ES-I3 (cell line): ENCODE data around the gene SETD2.
"Not testable (repeated sequence)": the region's sequence is repeated elsewhere in the genome, so short reads cannot be mapped to it uniquely, and the experiment has no call there.

Experiments
- H3K36me3 ChIP-seq: 2 replicates; pipeline ENCODE4 v1.6.1; 2013; ENCODE audit warnings: mild to moderate bottlenecking, low read length, control low read depth, moderate library complexity; ENCODE audit not compliant: insufficient read depth
- H3K4me1 ChIP-seq: 2 replicates; pipeline ENCODE4 v1.6.1; 2013; ENCODE audit warnings: mild to moderate bottlenecking, control low read depth, low read length; ENCODE audit not compliant: insufficient read depth
- H3K9ac ChIP-seq: 2 replicates; pipeline ENCODE4 v1.6.1; 2013; ENCODE audit warnings: low read depth, mild to moderate bottlenecking, low read length, moderate library complexity
- H3K9me3 ChIP-seq: 2 replicates; pipeline ENCODE4 v1.6.1; 2013; ENCODE audit warnings: mild to moderate bottlenecking, low read length, moderate library complexity; ENCODE audit not compliant: control insufficient read depth, insufficient read depth

SETD2 gene

DNA sequence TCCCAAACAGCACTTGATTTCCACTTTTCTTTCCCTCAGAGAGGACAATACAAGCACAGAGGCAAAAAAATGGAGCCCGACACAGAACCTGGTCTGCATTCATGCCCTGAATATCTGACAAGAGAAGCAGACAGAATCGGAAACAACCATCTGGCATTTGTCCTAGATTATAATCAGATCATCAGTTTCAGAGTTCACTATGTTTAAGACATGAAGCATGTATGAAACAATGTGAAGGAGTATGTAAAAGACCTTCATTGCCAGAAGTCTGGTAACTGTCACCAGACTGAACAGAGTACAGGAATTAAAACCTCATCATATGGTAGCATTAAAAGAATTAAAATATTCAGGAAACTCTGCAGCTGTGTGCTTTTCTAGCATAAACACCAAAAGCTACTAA lies 65.0 kb downstream of the SETD2 start:
- Histone ChIP-seq H3K9ac (no peak overlapping the region), H3K4me1 (peaks cover 8% of the 10 kb centered on the region), H3K9me3 (no peaks in the 10 kb centered on the region), H3K36me3 (peaks cover 9% of the 10 kb centered on the region; the same call in 1 of the 2 replicates)

DNA sequence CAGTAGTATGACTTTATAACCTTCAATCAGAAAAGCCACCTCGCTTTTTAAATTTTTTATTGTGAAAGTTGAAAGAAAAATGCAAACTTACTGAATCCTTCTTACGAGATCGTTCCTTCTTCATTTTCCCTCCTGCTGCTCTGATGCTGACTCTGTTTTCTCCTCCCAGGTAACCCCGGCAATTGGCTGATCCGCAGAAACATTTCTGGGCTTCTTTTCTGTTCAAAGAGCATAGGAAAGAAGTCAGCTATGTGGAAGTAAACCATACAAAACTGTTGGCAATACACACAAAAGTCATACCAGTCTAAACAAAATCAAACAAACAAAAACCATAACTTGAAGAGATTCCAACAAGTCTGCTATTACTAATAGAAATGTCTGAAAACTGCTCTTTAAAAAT lies 66.0 kb downstream of the SETD2 start:
- H3K4me1 ChIP-seq, result peaks cover 8% of the 10 kb centered on the region
- no peak overlapping the region for H3K9ac ChIP-seq
- H3K36me3 ChIP-seq, result peaks cover 9% of the 10 kb centered on the region; the same call in 1 of the 2 replicates
- H3K9me3 ChIP-seq, result no peaks in the 10 kb centered on the region

DNA sequence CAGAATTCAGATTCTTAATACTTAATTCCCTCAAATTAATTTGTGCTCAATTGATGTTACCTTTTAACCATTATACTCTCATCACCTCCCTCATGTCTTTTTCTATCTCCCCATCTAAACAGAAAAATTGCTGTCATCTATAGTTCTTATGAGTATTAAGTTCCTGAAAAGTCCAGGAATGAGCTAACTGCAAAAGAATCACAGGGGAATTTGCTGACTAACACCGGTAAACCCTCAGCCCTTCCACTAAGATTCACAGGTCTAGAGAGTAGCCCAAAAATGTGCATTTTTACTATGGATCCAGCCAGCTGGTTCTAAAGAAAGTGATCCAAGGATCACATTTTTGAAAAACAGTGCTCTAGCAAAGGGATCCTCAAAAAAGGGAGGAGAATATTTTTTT lies 67.0 kb downstream of the SETD2 start:
- Histone ChIP-seq H3K9ac (no peak overlapping the region), H3K4me1 (peaks cover 8% of the 10 kb centered on the region), H3K9me3 (no peaks in the 10 kb centered on the region), H3K36me3 (peaks cover 9% of the 10 kb centered on the region; the same call in 1 of the 2 replicates)

DNA sequence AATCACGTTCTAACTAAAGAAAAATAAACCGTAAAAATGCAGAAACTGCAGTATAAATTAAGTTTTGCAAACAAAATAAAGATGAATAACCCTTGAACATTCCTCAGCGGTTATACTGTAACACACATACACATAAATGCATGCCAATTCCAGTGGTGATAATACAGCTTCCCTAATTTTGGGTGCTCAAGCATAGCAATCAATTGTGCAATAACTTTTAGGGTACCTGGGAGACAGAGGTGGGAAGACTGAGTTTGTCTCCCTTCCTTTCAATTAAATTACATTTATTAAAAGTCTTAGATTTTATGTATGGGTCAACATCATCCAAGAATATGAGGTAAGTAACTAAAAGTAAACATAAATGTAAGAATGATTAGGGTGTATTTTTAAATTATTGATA lies 71.8 kb downstream of the SETD2 start:
- no peaks in the 10 kb centered on the region for H3K9me3 ChIP-seq
- no peak overlapping the region for H3K9ac ChIP-seq
- peaks cover under 1% of the 10 kb centered on the region; the same call in 1 of the 2 replicates for H3K4me1 ChIP-seq
- H3K36me3 ChIP-seq, result peaks cover 5% of the 10 kb centered on the region; the same call in 1 of the 2 replicates

DNA sequence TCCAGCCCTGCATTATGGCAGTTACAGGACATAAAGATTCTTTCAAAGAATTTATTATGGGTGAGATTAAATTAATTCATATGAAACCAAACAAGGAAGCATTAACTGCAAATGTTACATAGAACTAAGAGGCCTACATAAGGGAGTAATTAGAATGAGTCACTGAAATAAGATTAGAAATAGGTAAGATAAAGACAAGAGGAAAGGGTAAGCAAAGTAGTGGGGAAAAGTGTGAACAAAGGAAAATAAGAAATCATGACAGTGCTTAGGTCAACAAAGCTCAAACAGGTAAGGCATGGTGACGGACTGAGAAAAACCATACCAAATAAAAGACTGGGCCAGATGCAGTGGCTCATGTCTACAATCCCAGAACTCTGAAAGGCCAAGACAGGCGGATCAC lies 74.3 kb downstream of the SETD2 start:
- H3K9me3 ChIP-seq, result no peaks in the 10 kb centered on the region
- H3K36me3 ChIP-seq, result peaks cover 4% of the 10 kb centered on the region; the same call in 1 of the 2 replicates
- no peaks in the 10 kb centered on the region for H3K4me1 ChIP-seq
- H3K9ac ChIP-seq, result no peak overlapping the region

DNA sequence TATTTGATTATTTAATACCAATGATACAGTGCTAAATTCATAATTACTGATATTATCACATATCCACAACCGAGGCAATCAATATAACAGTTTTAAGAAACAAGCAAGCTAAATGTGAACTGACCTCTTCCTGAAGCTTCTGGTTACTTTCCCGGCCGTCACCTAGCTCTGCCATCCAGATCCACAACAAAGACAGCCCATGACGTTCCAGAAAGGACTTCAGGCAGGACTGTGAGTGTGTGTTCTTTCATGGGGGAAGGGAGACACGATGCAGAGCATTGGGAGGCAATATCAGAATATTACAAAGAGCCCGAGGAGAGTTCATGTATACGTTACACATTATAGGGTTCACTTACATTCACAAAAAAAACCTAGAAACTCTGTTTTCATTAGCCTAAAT lies 77.8 kb downstream of the SETD2 start:
- H3K9me3 ChIP-seq, result no peaks in the 10 kb centered on the region
- no peak overlapping the region for H3K9ac ChIP-seq
- peaks cover 12% of the 10 kb centered on the region for H3K36me3 ChIP-seq

DNA sequence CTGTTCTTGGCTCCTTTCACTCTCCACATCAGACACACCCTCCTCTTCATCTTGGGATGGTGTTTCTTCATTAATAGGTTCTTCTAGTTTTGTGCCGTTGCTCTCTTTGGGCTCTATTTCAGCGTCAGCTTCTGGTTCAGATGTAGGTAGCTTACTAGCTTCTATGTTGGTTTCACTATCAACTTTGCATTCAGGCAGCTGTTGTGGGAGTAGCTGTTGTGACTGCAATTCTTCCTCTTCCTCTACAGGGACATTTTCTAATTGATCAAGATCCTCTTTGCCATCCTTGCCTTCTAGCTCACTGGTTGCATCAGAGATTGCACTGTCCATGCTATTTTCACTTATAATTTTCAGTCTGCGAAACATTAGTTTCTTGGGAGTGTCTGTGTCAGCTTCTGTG lies 80.1 kb downstream of the SETD2 start:
- Histone ChIP-seq H3K9me3 (no peaks in the 10 kb centered on the region), H3K4me1 (no peaks in the 10 kb centered on the region), H3K36me3 (peaks cover 12% of the 10 kb centered on the region), H3K9ac (no peak overlapping the region)

More for the DNA sequence above, 77.8 kb downstream of the SETD2 start:
- no peaks in the 10 kb centered on the region for H3K4me1 ChIP-seq

DNA sequence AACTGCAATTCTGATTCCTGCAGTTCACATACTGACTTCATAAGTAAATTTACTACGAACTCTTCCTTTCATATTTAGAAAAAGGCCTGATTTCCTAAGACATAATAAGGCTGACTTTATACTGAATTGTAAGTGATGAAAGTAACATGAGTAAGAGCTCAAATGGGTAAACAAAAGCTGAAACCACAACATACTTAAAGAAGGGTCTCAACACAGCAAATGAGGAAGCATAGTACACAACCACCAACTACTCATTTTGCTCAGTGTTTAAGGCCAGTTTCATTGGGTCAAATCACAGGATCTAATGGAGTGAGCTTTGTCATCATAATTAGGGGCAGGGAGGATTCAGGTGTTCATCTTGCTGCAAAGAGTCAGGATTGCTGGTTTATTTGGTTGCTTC lies 81.4 kb downstream of the SETD2 start:
- H3K9ac ChIP-seq, result no peak overlapping the region
- peaks cover 12% of the 10 kb centered on the region for H3K36me3 ChIP-seq
- H3K9me3 ChIP-seq, result no peaks in the 10 kb centered on the region

DNA sequence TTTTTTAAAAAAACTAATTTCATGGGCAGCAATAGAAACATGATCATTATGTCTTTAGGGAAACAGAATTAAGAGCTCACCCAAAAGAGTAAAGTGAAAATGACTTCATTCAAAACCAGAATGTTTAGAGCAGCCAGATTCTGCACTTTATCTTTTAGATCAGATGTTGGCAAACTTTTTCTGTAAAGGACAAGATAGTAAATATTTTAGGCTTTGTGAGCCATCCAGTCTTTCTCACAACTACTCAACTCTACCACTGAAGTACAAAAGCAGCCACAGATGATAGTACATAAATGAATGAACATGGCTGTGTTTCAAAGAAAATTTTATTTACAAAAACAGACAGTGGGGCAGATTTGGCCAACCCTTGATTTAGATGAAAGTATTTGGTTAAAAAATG lies 84.5 kb downstream of the SETD2 start:
- Histone ChIP-seq H3K36me3 (peaks cover 12% of the 10 kb centered on the region), H3K9me3 (no peaks in the 10 kb centered on the region), H3K9ac (no peak overlapping the region), H3K4me1 (peaks cover 13% of the 10 kb centered on the region)

More for the DNA sequence above, 81.4 kb downstream of the SETD2 start:
- no peaks in the 10 kb centered on the region for H3K4me1 ChIP-seq

DNA sequence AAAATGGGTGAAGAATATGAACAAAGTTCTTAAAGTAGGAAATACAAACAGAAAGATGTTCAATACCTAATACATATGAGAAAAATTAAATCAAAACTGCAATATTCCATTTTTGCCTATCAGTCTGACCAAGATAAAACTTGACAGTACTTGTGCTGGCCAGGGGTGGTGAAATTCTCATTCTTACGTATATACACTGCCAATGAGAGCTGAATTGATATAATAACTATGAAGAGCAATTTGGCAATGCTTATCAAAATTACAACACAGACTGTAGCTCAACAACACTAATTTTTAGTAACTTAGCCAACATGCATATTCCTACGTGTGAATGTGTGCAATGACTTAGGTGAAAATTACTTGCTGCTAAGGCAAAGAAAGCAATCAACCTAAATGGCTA lies 90.2 kb downstream of the SETD2 start:
- no peak overlapping the region for H3K9ac ChIP-seq
- no peaks in the 10 kb centered on the region for H3K9me3 ChIP-seq
- H3K36me3 ChIP-seq, result no peaks in the 10 kb centered on the region
- H3K4me1 ChIP-seq, result peaks cover 13% of the 10 kb centered on the region

DNA sequence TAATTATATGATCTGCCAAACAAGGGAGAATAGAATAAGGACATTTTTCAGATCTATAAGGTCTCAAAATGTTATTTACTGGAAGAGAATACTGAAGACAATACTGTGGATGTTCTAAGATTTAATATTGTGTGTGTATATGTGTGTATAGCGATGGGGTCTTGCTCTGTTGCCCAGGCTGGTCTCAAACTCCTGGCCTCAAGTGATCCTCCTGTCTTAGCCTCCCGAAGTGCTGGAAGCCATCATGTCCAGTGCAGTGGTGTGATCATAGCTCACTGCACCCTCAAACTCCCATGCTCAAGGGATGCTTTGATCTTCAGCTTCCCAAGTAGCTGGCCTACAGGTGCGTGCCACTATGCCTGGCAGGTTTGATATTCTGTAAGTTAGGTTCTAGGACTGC lies 93.1 kb downstream of the SETD2 start:
- H3K36me3 ChIP-seq, result no peaks in the 10 kb centered on the region
- no peaks in the 10 kb centered on the region for H3K9me3 ChIP-seq
- 0 out of 2 replicates have a peak, but pooled peaks cover 2% of the 10 kb centered on the region for H3K4me1 ChIP-seq
- H3K9ac ChIP-seq, result no peak overlapping the region

DNA sequence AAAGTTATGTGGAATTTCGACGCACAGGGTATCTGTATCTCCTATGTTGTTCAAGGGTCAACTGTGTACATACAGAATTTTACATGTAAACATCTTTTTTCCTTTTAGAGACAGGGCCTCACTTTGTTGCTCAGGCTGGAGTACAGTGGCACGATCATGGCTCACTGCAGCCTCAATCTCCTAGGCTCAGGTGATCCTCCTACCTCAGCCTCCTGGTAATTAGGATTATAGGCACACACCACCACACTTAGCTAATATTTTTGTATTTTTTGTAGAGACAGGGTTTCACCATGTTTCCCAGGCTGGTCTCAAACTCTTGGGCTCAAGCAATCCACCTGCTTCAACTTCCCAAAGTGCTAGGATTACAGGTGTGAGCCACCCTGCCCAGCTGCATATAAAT lies 97.7 kb downstream of the SETD2 start:
- not testable (repeated sequence) for H3K4me1 ChIP-seq, H3K9ac ChIP-seq, H3K9me3 ChIP-seq, H3K36me3 ChIP-seq

DNA sequence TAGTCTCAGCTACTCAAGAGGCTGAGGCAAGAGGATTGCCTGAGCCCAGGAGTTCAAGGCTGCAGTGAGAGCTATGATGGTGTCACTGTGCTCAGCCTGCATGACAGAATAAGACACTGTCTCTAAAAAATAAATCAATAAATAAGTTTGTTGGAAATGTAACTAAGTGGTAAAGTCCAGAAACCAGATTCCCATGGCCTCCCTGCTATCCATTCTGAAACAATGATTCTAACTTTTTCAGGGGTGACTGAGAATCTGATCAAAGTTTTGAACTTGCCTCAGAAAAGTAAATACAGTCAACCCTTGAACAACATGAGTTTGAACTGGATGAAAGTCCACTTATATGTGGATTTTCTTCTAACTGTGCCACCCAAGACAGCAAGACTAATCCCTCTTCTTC lies 98.2 kb downstream of the SETD2 start:
- no peaks in the 10 kb centered on the region for H3K9me3 ChIP-seq
- peaks cover 7% of the 10 kb centered on the region for H3K36me3 ChIP-seq
- no peaks in the 10 kb centered on the region for H3K4me1 ChIP-seq

DNA sequence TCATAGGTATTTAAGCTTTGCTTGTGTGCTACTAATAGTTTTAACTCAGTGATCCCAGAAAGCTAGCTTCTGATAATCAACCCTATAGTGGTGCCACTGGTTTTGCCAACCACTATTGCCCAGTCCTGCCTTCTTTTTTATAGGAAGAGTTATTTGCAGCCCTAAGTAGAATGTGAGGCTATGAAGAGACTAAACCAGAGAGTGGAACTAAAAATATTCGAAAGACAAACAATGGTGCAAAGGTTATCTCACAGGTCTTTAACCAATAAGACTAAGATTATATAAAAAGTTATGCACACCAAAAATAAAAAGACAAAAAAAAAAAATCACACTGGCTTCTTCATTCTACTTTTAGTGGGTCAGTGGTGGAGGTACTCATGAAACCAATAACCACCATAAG lies 98.9 kb downstream of the SETD2 start:
- H3K9me3 ChIP-seq, result no peaks in the 10 kb centered on the region
- H3K36me3 ChIP-seq, result peaks cover 8% of the 10 kb centered on the region
- no peaks in the 10 kb centered on the region for H3K4me1 ChIP-seq

More for the DNA sequence above, 98.2 kb downstream of the SETD2 start:
- no peak overlapping the region for H3K9ac ChIP-seq

DNA sequence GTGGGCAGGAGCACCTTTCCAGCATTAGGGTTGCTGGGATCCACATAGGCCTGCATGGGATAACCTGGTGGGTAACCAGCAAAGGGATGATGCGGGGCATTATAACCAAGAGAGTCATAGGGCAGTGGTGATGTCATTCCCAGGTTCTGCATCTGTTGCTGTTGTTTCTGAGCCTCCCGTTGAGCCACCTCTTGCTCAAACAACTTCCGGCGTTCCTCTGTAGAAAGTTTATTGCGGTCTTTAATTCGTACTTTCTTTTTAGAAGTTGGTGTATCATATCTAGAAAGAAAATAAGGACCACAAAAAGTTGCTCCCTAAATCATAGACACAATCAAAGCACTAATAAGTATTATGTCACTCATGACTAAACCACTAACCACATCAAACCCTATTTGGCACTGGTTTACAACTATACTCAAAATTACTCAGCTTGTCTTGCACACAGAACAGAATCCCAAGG lies 106.7 kb downstream of the SETD2 start:
- Histone ChIP-seq H3K4me1 (no peaks in the 10 kb centered on the region), H3K9me3 (no peaks in the 10 kb centered on the region), H3K9ac (no peak overlapping the region), H3K36me3 (peaks cover 15% of the 10 kb centered on the region; the same call in 1 of the 2 replicates)

More for the DNA sequence above, 98.9 kb downstream of the SETD2 start:
- no peak overlapping the region for H3K9ac ChIP-seq

DNA sequence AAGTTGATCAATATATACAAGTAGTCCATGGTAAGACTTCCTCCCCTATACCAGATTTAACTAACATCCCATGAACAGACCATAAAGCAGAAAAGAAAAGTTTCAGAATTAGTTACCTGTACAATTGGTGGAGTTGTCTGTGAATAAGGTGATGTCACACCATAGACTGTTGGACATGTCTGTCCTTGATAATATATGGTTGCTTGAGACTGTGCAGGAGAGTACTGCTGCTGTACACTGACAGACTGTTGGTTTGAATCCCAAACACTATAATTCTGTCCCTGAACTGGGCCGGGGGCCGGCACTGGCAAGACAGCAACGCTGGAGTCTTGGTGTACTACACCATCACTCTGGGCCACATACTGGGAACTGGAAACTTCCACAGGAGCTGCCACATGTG lies 107.2 kb downstream of the SETD2 start:
- H3K36me3 ChIP-seq, result peaks cover 11% of the 10 kb centered on the region; the same call in 1 of the 2 replicates
- no peaks in the 10 kb centered on the region for H3K4me1 ChIP-seq
- H3K9ac ChIP-seq, result no peak overlapping the region
- no peaks in the 10 kb centered on the region for H3K9me3 ChIP-seq
